Natural killer cell (primary cell): ENCODE measurements around the gene KCNJ10. TPM values are rescaled to one million over a fixed set of nuclear protein-coding genes. Genes with fewer than 3 reads are reported as not detected.

ENCODE experiments used
- ATAC-seq, 3 donors: fragments of 150-1000 bp in 2 of 3; fragments of 200-7000 bp in 1 of 3; cut with Tn5 transposase; 1 replicate in 1 of 3; 2 replicates in 2 of 3; pipeline ENCODE4 v1.10.0; 2021; ENCODE audit warnings: mild to moderate bottlenecking in 2 of 3, moderate library complexity in 2 of 3
- DNase-seq, 2 donors: peaks; one replicate each; pipeline versions ENCODE4 v3.0.0 to v3.0.0-alpha.2; 2013 to 2021; ENCODE audit warnings: mixed read lengths in 1 of 2
- H3K27ac ChIP-seq: one replicate; pipeline ENCODE4 v1.5.1; 2013; ENCODE audit warnings: mild to moderate bottlenecking, low read length
- H3K27me3 ChIP-seq: one replicate; pipeline ENCODE4 v1.6.1; 2013; ENCODE audit warnings: low read length; ENCODE audit not compliant: control insufficient read depth, insufficient read depth
- H3K36me3 ChIP-seq: one replicate; pipeline ENCODE4 v1.6.1; 2013; ENCODE audit warnings: low read length; ENCODE audit not compliant: control insufficient read depth, insufficient read depth
- H3K4me1 ChIP-seq: one replicate; pipeline ENCODE4 v1.6.1; 2013; ENCODE audit warnings: low read length; ENCODE audit not compliant: control insufficient read depth, insufficient read depth
- H3K4me3 ChIP-seq: one replicate; pipeline ENCODE4 v1.5.1; 2013; ENCODE audit warnings: low read length
- H3K9me3 ChIP-seq: one replicate; pipeline ENCODE4 v1.6.1; 2013; ENCODE audit warnings: low read length; ENCODE audit not compliant: control insufficient read depth, insufficient read depth
- H3K27ac Mint-ChIP-seq, 2 donors: one replicate each; pipeline ENCODE4 v1.8.0; 2022; ENCODE audit warnings: mild to moderate bottlenecking in 2 of 2, mixed read lengths in 2 of 2, moderate library complexity in 1 of 2
- H3K27me3 Mint-ChIP-seq, 2 donors: one replicate each; pipeline ENCODE4 v1.8.0; 2022; ENCODE audit warnings: low read depth in 2 of 2, mixed read lengths in 2 of 2
- H3K36me3 Mint-ChIP-seq: one replicate; pipeline ENCODE4 v1.8.0; 2022; ENCODE audit warnings: mixed read lengths
- H3K4me1 Mint-ChIP-seq, 2 donors: one replicate each; pipeline ENCODE4 v1.8.0; 2022; ENCODE audit warnings: mixed read lengths in 2 of 2
- H3K4me3 Mint-ChIP-seq: one replicate; pipeline ENCODE4 v1.8.0; 2022; ENCODE audit warnings: mild to moderate bottlenecking, moderate library complexity, mixed read lengths
- H3K9me3 Mint-ChIP-seq, 2 donors: one replicate each; pipeline ENCODE4 v1.8.0; 2022; ENCODE audit warnings: mixed read lengths in 2 of 2
- WGBS: methylation state at CpG from one replicate; pipeline ENCODE4 v1.1.7; 2013; ENCODE audit warnings: missing lambda C conversion rate; ENCODE audit not compliant: insufficient coverage; 5-methylcytosine and 5-hydroxymethylcytosine counted together
- intact Hi-C: fragments of 100-400 bp; cut with micrococcal nuclease; formaldehyde crosslinking; loops from one replicate; pipeline ENCODE4 v1.14.2; 2022
- total RNA-seq, 4 donors: library from RNA; stranded (reverse); fragments of 120-200 nt in 1 of 4; gene quantifications; one replicate each; pipeline versions ENCODE4 v1.2.3 to v1.2.4, GENCODE V29; 2013 to 2022
- TF ChIP-seq, protein P1 (sequence below): fragments of 200-600 bp; IDR thresholded peaks from one replicate; pipeline ENCODE4 v1.8.0; 2022; ENCODE audit warnings: antibody characterized with exemption

KCNJ10 gene
- total RNA-seq, 3 donors from 2014 or later (not counting 1 experiment from before 2014, with no cell fraction given): not detected

DNA sequence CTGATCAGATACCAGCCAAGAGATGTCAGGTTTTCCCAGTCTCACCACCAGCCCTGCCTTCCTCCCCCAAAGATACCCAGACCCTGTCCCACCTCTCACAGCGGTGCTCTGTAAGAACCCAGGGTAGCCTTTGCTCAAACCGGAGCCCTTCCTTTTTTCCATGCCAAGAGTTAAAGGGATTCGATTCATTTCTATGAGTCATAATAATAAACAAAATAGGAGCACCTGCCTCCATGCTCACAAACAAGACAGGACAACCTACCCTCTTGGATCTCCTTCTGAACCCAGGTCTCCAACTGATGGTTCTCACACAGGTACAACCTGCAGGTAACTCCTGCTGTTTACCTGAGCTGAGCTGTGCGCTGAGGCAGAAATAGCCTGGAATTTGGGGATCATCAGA, 39.7 kb upstream of the KCNJ10 start:
- Mint-ChIP-seq H3K27me3 (peaks cover 6 to 18% of the 10 kb centered on the region in 2 donors), H3K27ac (no peak overlapping the region), H3K4me3 (no peak overlapping the region), H3K4me1 (no peaks in the 10 kb centered on the region), H3K36me3 (no peaks in the 10 kb centered on the region), H3K9me3 (no peaks in the 10 kb centered on the region)
- no peaks in the 10 kb centered on the region for H3K4me1 ChIP-seq
- no peaks in the 10 kb centered on the region for H3K27me3 ChIP-seq
- H3K4me3 ChIP-seq: no peak overlapping the region
- ATAC-seq (no peak), DNase-seq (no peak)
- H3K27ac ChIP-seq: no peak overlapping the region
- intact Hi-C loops: loop anchor here (2.0 kb wide), 1 partner anchor 143 kb away; no protein-coding TSS in a partner anchor
- no peaks in the 10 kb centered on the region for H3K36me3 ChIP-seq
- TF ChIP-seq, protein P1, sequence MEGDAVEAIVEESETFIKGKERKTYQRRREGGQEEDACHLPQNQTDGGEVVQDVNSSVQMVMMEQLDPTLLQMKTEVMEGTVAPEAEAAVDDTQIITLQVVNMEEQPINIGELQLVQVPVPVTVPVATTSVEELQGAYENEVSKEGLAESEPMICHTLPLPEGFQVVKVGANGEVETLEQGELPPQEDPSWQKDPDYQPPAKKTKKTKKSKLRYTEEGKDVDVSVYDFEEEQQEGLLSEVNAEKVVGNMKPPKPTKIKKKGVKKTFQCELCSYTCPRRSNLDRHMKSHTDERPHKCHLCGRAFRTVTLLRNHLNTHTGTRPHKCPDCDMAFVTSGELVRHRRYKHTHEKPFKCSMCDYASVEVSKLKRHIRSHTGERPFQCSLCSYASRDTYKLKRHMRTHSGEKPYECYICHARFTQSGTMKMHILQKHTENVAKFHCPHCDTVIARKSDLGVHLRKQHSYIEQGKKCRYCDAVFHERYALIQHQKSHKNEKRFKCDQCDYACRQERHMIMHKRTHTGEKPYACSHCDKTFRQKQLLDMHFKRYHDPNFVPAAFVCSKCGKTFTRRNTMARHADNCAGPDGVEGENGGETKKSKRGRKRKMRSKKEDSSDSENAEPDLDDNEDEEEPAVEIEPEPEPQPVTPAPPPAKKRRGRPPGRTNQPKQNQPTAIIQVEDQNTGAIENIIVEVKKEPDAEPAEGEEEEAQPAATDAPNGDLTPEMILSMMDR: no peak
- 88% methylated on average over 4 of the region's 4 CpGs for WGBS
- no peaks in the 10 kb centered on the region for H3K9me3 ChIP-seq

DNA sequence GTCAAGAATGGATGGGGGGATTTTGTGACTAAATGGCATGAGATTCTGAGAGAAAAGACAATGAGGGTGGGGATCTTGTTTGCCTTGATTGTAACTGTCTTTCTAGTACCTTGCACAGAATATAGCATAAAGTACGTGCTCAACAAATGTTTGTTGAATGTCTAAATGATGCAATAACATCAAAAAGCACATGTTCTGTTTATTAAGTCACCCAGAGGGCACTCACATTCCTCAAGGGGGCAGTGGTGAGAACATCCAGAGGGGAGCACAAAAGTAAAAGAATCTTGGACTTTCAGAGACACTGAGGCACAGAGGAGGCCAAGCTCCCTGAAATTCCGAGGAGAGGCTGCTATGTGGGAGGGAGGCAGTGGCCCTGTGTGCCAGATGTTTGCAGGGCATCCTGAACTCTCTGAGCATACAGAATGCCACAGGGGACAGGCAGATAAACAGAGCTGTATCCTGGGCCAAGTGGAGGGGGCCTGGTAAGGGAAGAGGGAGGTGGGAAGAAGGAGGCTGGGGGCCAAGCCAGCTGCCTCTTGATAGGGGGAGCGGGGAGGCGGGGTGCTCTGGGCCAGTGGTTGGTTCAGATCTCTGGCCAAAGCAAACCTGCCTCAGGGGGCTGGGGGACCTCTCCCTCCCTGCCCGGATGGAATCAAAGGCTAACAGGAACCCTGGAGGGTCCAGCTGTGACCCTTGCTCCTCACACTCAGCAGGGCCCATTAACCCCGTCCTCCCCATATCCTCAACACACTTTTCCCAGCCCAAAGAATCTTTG, 39.1 kb upstream of the KCNJ10 start:
- ATAC-seq (peak in 2 of 3 donors; percentile 58 to 59), DNase-seq (peak in 1 of 2 donors; percentile 67)
- peaks cover 6 to 18% of the 10 kb centered on the region in 2 donors for H3K27me3 Mint-ChIP-seq
- Histone ChIP-seq H3K4me1 (no peaks in the 10 kb centered on the region), H3K9me3 (no peaks in the 10 kb centered on the region), H3K36me3 (no peaks in the 10 kb centered on the region), H3K27me3 (no peaks in the 10 kb centered on the region), H3K4me3 (no peak overlapping the region), H3K27ac (no peak overlapping the region)
- no peaks in the 10 kb centered on the region for H3K36me3 Mint-ChIP-seq
- intact Hi-C loops: loop anchor here (2.0 kb wide), 1 partner anchor 144 kb away; no protein-coding TSS in a partner anchor
- TF ChIP-seq, protein P1: no peak
- no peaks in the 10 kb centered on the region for H3K9me3 Mint-ChIP-seq
- H3K4me1 Mint-ChIP-seq: no peaks in the 10 kb centered on the region
- H3K27ac Mint-ChIP-seq: no peak overlapping the region
- no peak overlapping the region for H3K4me3 Mint-ChIP-seq
- 74% methylated on average over 6 of the region's 6 CpGs for WGBS

DNA sequence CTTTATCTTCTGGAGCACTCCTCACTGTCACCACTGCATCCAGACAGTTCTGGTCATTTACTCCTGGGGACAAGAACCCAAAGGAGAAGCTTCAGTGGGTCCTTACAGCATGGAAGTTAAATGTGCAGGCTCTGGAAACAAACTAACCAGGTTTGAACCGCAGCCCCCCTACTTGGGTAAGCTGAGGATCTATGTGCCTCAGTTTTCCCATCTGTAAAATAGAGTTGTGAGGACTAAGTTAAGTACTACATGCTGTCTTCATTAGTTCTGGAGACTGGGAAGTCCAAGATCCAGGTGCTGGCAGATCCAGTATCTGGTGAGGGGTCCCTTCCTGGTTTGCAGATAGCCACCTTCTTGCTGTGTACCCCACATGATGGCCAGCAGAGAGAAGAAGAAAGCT, 37.6 kb upstream of the KCNJ10 start:
- ATAC-seq: no peak
- Histone ChIP-seq H3K27ac (no peak overlapping the region), H3K27me3 (no peaks in the 10 kb centered on the region), H3K4me3 (no peak overlapping the region), H3K9me3 (no peaks in the 10 kb centered on the region), H3K36me3 (no peaks in the 10 kb centered on the region), H3K4me1 (peaks cover 9% of the 10 kb centered on the region)
- H3K27me3 Mint-ChIP-seq: peaks cover 6 to 14% of the 10 kb centered on the region in 2 donors
- DNase-seq: no peak
- H3K36me3 Mint-ChIP-seq: no peaks in the 10 kb centered on the region
- H3K4me1 Mint-ChIP-seq: peaks cover 9 to 10% of the 10 kb centered on the region in 2 donors
- H3K27ac Mint-ChIP-seq: no peak overlapping the region
- no peaks in the 10 kb centered on the region for H3K9me3 Mint-ChIP-seq
- intact Hi-C loops: no loop called here
- WGBS: 100% methylated on average over 1 of the region's 1 CpG
- TF ChIP-seq, protein P1: no peak
- no peak overlapping the region for H3K4me3 Mint-ChIP-seq
